Neural progenitor cell (in vitro differentiated cells): Measurements from ENCODE around the gene CAPG.
"Not testable (repeated sequence)": the region's sequence is repeated elsewhere in the genome, so short reads cannot be mapped to it uniquely, and the experiment has no call there.

Experiments
- CTCF ChIP-seq: fragments of 200-600 bp; sonication (generic); IDR thresholded peaks from 2 replicates; pipeline ENCODE4 v1.5.1; 2017; ENCODE audit warnings: antibody characterized with exemption, mild to moderate bottlenecking
- EZH2 ChIP-seq: fragments of 200-600 bp; sonication (generic); IDR thresholded peaks from 2 replicates; pipeline ENCODE4 v1.6.1; 2017; ENCODE audit warnings: antibody characterized with exemption, mild to moderate bottlenecking, moderate library complexity

- not testable (repeated sequence) for TF ChIP-seq EZH2, CTCF
These were observed 27.0 kb downstream of the CAPG start for GRCh38 chr2:85383151-85383550.
